ENCODE results near the gene PLIN4. TPM values are rescaled to one million over a fixed set of nuclear protein-coding genes. Genes with fewer than 3 reads are reported as not detected.

PLIN4 gene
- total and polyA plus RNA-seq, 9 of the 15 experiments (the other 6 are each of a cell fraction or from before 2014, with no cell fraction given), result 0.04 to 0.16 (median 0.07) TPM; not detected in 3

GRCh38 chr19:4471403-4472173 lies 46.7 kb downstream of the PLIN4 start (continued):
- TF ChIP-seq ZNF280A (IDR thresholded peaks at IDR 0.05; ENCODE audit: low read depth, partially characterized antibody), result no peak
- no peak for TF ChIP-seq MTA2 (IDR thresholded peaks at IDR 0.05; ENCODE audit: low read depth)
- 0 out of 4 replicates have a peak, but pooled peaks of 1 of the 2 experiments have one; percentile 22 for TF ChIP-seq ZNF318 (IDR thresholded peaks at IDR 0.05; ENCODE audit: borderline replicate concordance in 1 of 2, low read depth in 1 of 2)
- TF ChIP-seq RFX5 (IDR thresholded peaks at IDR 0.05; ENCODE audit: low read depth, low read length), result no peak
- no peak for TF ChIP-seq KLF13 (tag; IDR thresholded peaks at IDR 0.05; ENCODE audit: borderline replicate concordance, low read depth)
- TF ChIP-seq NONO (IDR thresholded peaks at IDR 0.05; ENCODE audit: low read depth in 2 of 2, low read length in 1 of 2), result no peak
- no peak for TF ChIP-seq TCF7L2 (IDR thresholded peaks at IDR 0.05; ENCODE audit: low read depth, low read length)
- TF ChIP-seq MECOM (CRISPR knock-in tag; IDR thresholded peaks at IDR 0.05), result no peak
- TF ChIP-seq SMAD2 (IDR thresholded peaks at IDR 0.05; ENCODE audit: low read depth, low read length), result no peak
- no peak for TF ChIP-seq CAMTA2 (CRISPR knock-in tag; conservative IDR thresholded peaks at IDR 0.05)
- TF ChIP-seq NELFE (IDR thresholded peaks at IDR 0.05; ENCODE audit: insufficient read depth, insufficient read length), result no peak
- peak; percentile 99 for TF ChIP-seq USF1 (CRISPR knock-in tag; IDR thresholded peaks at IDR 0.05)
- TF ChIP-seq ZNF76 (CRISPR knock-in tag; IDR thresholded peaks at IDR 0.05; ENCODE audit: borderline replicate concordance), result no peak
- TF ChIP-seq NR0B1 (IDR thresholded peaks at IDR 0.05; ENCODE audit: partially characterized antibody), result no peak
- no peak for TF ChIP-seq RBM17 (IDR thresholded peaks at IDR 0.05; ENCODE audit: borderline replicate concordance, low read depth, low read length)

All from K562 (cell line).